Coronary artery (tissue), 2 donors: ENCODE measurements around the gene NOTCH4.
"Not testable (repeated sequence)": the region's sequence is repeated elsewhere in the genome, so short reads cannot be mapped to it uniquely, and the experiment has no call there.

Experiments used
- DNase-seq: peaks from one replicate; pipeline ENCODE4 v3.0.0-alpha.2; 2017; ENCODE audit warnings: low spot score
- H3K27ac ChIP-seq, 2 donors: fragments of 200-600 bp; sonication (generic); one replicate each; pipeline ENCODE4 v1.5.1; 2016 to 2019
- H3K4me3 ChIP-seq: fragments of 200-600 bp; sonication (generic); 2 replicates; pipeline ENCODE4 v1.5.1; 2016; ENCODE audit warnings: mild to moderate bottlenecking, moderate library complexity
- TF ChIP-seq, protein P1 (sequence below): fragments of 200-600 bp; sonication (generic); IDR thresholded peaks from one replicate; pipeline ENCODE4 v1.5.1; 2019; ENCODE audit warnings: antibody characterized with exemption

The NOTCH4 gene

DNA sequence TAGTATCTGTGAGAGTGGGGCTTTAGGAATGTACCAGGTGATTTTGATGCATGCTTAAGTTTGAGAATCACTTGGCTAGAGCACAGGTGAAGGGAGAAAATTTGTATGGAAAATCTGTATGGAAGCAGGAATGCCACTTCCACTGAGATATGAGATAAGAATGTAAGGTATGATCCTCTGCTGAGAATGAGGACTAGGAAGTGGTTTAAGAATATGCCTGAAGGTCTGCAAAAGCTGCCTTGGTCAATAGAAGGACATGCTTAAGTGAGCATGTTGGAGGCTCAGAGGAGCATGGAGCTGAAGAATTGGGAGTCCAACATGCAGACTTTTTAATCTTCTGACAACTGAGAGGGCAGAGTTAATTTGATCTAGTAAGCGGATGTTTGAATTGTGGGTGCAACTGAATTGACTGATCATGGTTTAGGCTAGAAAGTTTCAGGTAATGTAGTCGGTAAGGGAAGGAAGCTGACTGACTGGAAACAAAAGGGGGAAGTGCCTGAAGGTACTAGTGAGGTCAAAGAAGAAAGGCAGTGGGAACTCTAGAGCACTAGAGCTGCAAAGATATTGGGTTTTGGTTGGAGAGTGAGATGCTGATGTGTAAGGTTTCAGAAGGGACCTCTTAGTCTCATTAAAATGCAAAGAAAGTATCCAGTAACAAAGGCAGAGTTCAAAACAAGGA is 28.6 kb upstream of the NOTCH4 start:
- no peak for DNase-seq
- no peak overlapping the region for H3K27ac ChIP-seq
- no peak overlapping the region for H3K4me3 ChIP-seq
- TF ChIP-seq, protein P1, sequence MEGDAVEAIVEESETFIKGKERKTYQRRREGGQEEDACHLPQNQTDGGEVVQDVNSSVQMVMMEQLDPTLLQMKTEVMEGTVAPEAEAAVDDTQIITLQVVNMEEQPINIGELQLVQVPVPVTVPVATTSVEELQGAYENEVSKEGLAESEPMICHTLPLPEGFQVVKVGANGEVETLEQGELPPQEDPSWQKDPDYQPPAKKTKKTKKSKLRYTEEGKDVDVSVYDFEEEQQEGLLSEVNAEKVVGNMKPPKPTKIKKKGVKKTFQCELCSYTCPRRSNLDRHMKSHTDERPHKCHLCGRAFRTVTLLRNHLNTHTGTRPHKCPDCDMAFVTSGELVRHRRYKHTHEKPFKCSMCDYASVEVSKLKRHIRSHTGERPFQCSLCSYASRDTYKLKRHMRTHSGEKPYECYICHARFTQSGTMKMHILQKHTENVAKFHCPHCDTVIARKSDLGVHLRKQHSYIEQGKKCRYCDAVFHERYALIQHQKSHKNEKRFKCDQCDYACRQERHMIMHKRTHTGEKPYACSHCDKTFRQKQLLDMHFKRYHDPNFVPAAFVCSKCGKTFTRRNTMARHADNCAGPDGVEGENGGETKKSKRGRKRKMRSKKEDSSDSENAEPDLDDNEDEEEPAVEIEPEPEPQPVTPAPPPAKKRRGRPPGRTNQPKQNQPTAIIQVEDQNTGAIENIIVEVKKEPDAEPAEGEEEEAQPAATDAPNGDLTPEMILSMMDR, result no peak

DNA sequence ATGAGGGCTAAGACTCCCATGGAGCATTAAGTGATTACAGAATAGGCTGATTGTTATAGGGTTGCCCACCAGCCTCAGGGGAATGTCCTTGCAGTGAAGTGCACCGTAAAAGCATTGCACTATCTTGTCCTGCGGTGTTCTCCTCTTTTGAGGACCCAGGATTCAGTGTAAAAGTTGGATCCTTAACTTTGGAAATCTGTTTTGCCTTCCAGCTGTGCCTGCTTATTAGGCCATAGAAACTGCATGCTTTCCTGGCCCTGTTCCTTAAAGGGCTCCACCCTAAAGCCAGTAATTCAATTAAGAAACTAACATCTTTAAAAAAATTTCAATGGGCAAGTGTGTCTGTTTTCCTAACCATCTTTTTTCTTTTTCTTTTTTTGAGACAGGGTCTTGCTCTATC is 25.4 kb upstream of the NOTCH4 start:
- TF ChIP-seq, protein P1, result no peak

DNA sequence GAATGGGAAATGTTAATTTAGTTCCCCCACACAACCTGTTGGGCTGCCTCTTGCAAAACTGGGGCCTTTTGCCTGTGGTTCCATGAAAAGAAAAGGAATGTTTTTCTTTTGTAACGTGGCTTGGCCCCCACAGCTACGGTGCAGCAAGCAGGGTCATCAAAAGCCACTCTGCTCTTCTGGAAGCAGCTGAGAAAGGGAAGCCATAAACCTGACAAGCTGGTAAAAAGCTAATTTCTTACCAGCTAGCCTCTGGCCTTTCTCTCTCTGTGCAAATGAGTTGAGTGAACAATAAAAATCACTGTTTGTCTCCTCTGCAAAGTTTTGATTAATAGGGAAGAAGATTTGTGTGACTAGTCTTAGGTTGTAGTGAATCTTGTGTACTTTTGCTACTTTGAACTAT is 23.5 kb upstream of the NOTCH4 start:
- no peak overlapping the region for H3K4me3 ChIP-seq
- no peak overlapping the region for H3K27ac ChIP-seq
- TF ChIP-seq, protein P1, result no peak
- no peak for DNase-seq

More for the DNA sequence above, 25.4 kb upstream of the NOTCH4 start:
- Histone ChIP-seq H3K27ac (no peak overlapping the region), H3K4me3 (no peak overlapping the region)
- DNase-seq, result no peak

DNA sequence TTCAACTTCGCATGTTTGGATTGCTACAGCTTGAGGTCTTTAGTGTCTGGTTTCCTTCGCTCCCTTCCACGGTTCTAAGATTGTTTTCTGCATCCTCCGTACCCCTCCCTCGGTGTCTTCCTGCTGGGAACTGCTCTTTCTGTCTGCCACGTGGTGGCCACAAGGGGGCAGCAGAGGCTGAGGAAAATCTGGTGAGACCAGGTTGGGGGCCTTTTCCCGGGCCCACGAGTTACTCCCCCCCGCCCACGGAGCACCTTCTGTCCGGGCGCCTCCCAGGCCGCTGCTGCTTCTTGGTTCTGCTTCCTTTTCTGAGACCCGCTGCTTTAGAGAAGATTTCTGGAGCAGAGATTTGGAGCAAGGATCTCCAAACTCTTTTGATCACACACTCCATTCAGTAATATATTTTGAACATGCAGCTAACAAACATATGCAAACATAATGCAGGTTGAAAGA is 21.1 kb upstream of the NOTCH4 start:
- DNase-seq, result no peak
- Histone ChIP-seq H3K4me3 (peak overlapping the region; percentile 39), H3K27ac (peak overlapping the region in 1 of 2 donors; percentile 40)
- TF ChIP-seq, protein P1, result peak; percentile 79

DNA sequence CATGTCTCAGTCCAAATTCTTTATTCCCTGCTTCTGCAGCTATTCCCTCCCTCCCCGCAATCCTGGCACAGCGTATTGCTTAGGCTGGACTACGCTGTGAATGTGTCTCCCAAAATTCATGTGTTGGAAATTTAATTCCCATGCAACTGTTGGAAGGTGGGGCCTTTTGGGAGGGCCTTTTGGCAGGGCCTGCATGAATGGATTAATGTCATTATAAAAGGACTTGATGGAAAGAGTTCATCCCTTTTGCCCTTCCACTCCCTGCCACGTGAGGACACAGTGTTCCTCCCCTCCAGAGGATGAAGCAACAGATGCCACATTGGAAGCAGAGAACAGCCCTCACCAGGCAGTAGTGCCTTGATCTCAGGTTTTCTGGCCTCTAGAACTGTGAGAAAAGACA is 20.4 kb upstream of the NOTCH4 start:
- DNase-seq, result no peak
- H3K4me3 ChIP-seq, result peak overlapping the region; percentile 39
- peak overlapping the region in 1 of 2 donors; percentile 20 for H3K27ac ChIP-seq
- TF ChIP-seq, protein P1, result no peak

DNA sequence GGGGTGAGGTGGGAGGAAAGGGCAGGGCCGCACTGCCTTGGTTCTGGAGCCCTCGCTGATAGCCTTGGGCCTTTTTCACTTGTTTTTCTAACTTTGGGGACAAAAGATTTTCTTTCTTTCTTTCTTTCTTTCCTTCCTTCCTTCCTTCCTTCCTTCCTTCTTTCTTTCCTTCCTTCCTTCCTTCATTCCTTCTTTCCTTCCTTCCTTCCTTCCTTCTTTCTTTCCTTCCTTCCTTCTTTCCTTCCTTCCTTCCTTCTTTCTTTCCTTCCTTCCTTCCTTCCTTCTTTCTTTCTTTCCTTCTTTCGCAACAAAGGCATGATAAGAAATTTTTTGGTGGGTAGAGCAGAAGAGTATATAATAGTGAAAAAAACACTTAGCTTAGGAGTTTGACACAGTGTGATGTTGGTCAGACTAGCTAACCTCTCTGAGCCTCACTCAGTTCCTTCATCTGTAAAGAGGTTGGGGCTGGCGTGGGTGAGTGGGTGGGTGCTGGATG is 18.5 kb upstream of the NOTCH4 start:
- H3K4me3 ChIP-seq, DNase-seq, H3K27ac ChIP-seq: not testable (repeated sequence)

DNA sequence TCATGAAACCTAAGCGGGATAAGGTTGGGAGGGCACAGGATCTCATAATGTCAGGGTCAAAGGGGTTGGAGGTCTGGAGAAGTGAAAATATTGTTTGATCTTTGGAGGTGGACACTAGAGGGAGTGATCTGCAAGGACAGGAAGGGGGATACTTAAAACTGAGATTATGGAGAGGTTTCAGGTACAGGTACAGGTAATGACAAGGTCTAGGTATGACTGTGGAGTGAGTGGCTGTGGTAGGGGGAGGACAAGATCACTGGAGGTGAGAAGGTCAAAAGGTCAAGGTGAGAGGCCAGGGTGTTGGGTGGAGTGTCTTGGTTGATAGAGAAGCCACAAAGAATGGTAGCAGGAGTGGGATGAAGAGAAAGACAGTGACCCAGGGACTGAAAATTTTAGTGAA is 16.8 kb upstream of the NOTCH4 start:
- H3K27ac ChIP-seq, result no peak overlapping the region
- TF ChIP-seq, protein P1, result no peak
- H3K4me3 ChIP-seq, result no peak overlapping the region
- DNase-seq, result no peak
